ENCODE results near the gene ASPDH. TPM values are rescaled to one million over a fixed set of nuclear protein-coding genes. Genes with fewer than 3 reads are reported as not detected.

The ASPDH gene
- total and polyA plus RNA-seq, 12 donors = not detected

- DNase-seq (no peak), ATAC-seq (no peak)
- intact Hi-C loops (cut with DNase I) = loop anchor here in 1 of 10 donors (5.0 to 10.0 kb wide), 2 partner anchors 36 to 292 kb away; partner anchors contain the start of genes EMC10 and GARIN5A
- Histone ChIP-seq H3K4me1 (peaks cover 5 to 27% (median 13%) of the 10 kb centered on the region in 9 donors), H3K36me3 (no peaks in the 10 kb centered on the region), H3K27me3 (peaks cover 0 to 13% (median 0%) of the 10 kb centered on the region in 7 donors), H3K9me3 (no peaks in the 10 kb centered on the region), H3K27ac (no peak overlapping the region), H3K4me3 (no peak overlapping the region)
- no peak for TF ChIP-seq CTCF (IDR thresholded peaks at IDR 0.05)
- 65 to 71% methylated on average over 12 of the region's 12 CpGs for WGBS, 2 donors
Measured at GRCh38 chr19:50512999-50513745, 541 bp downstream of the ASPDH start.

- H3K4me3 ChIP-seq = peak overlapping the region in 9 of 10 donors; percentile 56 to 83 (median 74)
- H3K27me3 ChIP-seq = peaks cover 0 to 13% (median 0%) of the 10 kb centered on the region in 7 donors
- 88 to 92% methylated on average over 36 of the region's 36 CpGs for WGBS, 2 donors
- H3K4me1 ChIP-seq = peaks cover 5 to 27% (median 13%) of the 10 kb centered on the region in 9 donors
- H3K27ac ChIP-seq = peak overlapping the region in 5 of 10 donors; percentile 68 to 85 (median 78)
- no peak for DNase-seq
- H3K9me3 ChIP-seq = no peaks in the 10 kb centered on the region
- no peak for ATAC-seq
- no peaks in the 10 kb centered on the region for H3K36me3 ChIP-seq
- intact Hi-C loops (cut with DNase I) = loop anchor here in 1 of 10 donors (5.0 to 10.0 kb wide), 2 partner anchors 35 to 292 kb away; partner anchors contain the start of genes EMC10 and GARIN5A
- TF ChIP-seq CTCF (IDR thresholded peaks at IDR 0.05) = no peak
Measured at GRCh38 chr19:50512112-50512998, 1.4 kb downstream of the ASPDH start.

GRCh38 chr19:50511069-50511822, 2.5 kb downstream of the ASPDH start, which contains the start of gene JOSD2:
JOSD2 (minus strand) TSS chr19:50511191; CDS start chr19:50510431, 760 bp downstream.
- Histone ChIP-seq H3K4me3 (peak within 1 kb of the TSS; percentile 47 to 83 (median 74)), H3K36me3 (peaks cover 0 to 1% (median 0%) of the 10 kb centered on the region in 9 donors), H3K4me1 (peaks cover 5 to 27% (median 13%) of the 10 kb centered on the region in 9 donors), H3K27me3 (peaks cover 0 to 6% (median 0%) of the 10 kb centered on the region in 7 donors), H3K9me3 (no peaks in the 10 kb centered on the region), H3K27ac (peak within 1 kb of the TSS; percentile 8 to 91 (median 82))
- intact Hi-C loops (cut with DNase I) = loop anchor here in 2 of 10 donors (2.0 to 10.0 kb wide), 3 partner anchors 34 to 294 kb away; partner anchors contain the start of genes EMC10 (in 2 of the 2) and GARIN5A (in 2 of the 2)
- ATAC-seq (peak; percentile 93 to 97 (median 94)), DNase-seq (peak; percentile 98)
- 1 to 2% methylated on average over 69 of the region's 69 CpGs for WGBS, 2 donors
- TF ChIP-seq CTCF (IDR thresholded peaks at IDR 0.05) = no peak
